GM10266 (cell line): Measurements from ENCODE around the gene STX8.

ENCODE experiments used
- DNase-seq: peaks from one replicate; pipeline ENCODE4 v3.0.0; 2012; ENCODE audit errors: extremely low spot score
- TF ChIP-seq, protein P1 (sequence below): IDR thresholded peaks from 2 replicates; pipeline ENCODE4 v1.5.1; 2012; ENCODE audit warnings: mild to moderate bottlenecking, low read depth; ENCODE audit not compliant: control insufficient read depth, insufficient read depth; ENCODE audit errors: missing control alignments

STX8 gene

GRCh38 chr17:9432134-9432885, 143.3 kb downstream of the STX8 start:
- DNase-seq, result peak; percentile 55
- TF ChIP-seq, protein P1, sequence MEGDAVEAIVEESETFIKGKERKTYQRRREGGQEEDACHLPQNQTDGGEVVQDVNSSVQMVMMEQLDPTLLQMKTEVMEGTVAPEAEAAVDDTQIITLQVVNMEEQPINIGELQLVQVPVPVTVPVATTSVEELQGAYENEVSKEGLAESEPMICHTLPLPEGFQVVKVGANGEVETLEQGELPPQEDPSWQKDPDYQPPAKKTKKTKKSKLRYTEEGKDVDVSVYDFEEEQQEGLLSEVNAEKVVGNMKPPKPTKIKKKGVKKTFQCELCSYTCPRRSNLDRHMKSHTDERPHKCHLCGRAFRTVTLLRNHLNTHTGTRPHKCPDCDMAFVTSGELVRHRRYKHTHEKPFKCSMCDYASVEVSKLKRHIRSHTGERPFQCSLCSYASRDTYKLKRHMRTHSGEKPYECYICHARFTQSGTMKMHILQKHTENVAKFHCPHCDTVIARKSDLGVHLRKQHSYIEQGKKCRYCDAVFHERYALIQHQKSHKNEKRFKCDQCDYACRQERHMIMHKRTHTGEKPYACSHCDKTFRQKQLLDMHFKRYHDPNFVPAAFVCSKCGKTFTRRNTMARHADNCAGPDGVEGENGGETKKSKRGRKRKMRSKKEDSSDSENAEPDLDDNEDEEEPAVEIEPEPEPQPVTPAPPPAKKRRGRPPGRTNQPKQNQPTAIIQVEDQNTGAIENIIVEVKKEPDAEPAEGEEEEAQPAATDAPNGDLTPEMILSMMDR, result no peak

GRCh38 chr17:9431620-9432019, 144.0 kb downstream of the STX8 start:
- no peak for DNase-seq
- TF ChIP-seq, protein P1, result no peak

DNA sequence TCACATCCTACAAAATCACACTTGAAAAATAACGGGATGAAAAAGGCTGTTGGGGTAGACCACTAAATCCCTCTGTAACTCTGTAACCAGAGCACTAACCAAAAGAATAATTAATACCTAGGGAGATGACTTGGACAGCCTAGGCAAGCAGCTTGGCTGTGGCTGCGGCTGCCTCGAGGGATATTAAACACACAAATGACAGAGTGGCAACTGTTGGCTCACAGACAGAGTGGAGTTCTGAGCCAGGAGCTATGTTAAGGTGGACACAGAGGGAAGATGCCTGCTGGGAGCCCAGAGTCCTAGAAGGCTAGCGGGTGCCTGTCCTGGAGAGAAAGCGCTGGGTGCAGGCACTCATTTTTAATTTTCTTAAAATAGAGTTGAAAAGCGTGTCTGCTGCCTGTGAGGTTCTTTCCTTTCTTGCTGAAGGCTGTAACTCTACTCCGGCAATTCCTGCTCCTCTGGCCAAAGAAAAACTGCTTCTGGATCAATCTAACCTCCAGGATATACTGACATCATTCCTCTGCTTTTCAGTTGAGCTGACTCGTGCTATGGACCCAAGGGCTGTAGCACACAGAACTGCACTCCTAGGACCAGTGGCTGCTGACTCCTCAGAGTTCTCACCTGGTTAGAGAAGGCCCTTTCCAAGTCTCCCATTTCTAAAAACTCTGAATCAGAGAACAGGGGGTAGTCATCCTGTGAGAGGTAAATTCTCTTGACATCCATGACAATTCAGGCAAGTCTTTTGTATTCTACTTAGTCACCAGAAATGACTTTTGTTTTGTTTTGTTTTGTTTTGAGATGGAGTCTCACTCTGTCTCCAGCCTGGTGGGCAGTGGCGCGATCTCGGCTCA, 147.9 kb downstream of the STX8 start:
- no peak for DNase-seq
- TF ChIP-seq, protein P1, result no peak

- DNase-seq, result no peak
- TF ChIP-seq, protein P1, result no peak
Observed at GRCh38 chr17:9424071-9424640, 151.5 kb downstream of the STX8 start.

DNA sequence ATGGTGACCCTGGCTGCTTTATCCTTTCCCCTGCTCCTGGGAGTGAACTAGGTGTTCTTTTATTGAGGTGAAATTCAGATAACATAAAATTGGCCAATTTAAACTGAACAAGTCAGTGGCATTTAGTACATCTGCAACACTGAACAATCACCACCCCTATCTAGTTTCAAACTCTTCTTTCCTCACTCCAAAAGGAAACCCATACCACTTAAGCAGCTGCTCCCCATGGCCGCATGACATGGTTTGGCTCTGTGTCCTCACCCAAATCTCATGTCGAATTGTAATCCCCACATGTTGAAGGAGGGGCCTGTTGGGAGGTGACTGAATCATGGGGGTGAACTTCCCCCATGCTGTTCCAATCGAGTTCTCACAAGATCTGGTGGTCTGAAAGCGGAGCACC, 154.1 kb downstream of the STX8 start:
- DNase-seq, result no peak
- TF ChIP-seq, protein P1, result no peak

GRCh38 chr17:9419932-9420453, 155.6 kb downstream of the STX8 start:
- DNase-seq, result no peak
- TF ChIP-seq, protein P1, result no peak

DNA sequence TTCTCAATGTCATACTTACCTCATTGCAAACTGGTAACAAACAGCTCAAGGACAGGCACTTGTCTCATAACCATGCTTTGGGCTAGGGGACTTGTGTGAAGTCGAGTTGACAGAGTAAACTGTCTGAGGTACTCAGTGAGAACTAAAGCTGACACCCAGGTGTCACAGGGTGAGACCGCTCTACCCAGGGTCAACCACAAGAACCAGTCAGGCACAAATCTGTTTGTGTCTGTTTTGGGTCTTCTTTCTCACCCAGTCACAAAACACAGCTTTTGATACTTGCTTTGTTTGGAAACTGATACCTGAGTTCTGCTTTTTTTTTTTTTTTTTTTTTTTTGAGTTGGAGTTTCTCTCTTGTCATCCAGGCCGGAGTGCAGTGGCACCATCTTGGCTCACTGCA, 161.1 kb downstream of the STX8 start:
- peak; percentile 57 for DNase-seq

More for the DNA sequence above, 161.1 kb downstream of the STX8 start:
- TF ChIP-seq, protein P1, result no peak
